OCI-LY3 (cell line): ENCODE measurements around the gene ZBTB38.

Source experiments
- EZH2phosphoT487 ChIP-seq: fragments of 200-600 bp; shearing (Covaris generic); IDR thresholded peaks from 2 replicates; pipeline ENCODE4 v1.6.1; 2018; ENCODE audit warnings: antibody characterized with exemption, mixed run types, low read depth
- TF ChIP-seq, protein P1 (sequence below): fragments of 200-600, 300-600 bp; sonication (generic); IDR thresholded peaks from 2 replicates; pipeline ENCODE4 v1.5.1; 2014; ENCODE audit warnings: antibody characterized with exemption, low read length, low read depth

DNA sequence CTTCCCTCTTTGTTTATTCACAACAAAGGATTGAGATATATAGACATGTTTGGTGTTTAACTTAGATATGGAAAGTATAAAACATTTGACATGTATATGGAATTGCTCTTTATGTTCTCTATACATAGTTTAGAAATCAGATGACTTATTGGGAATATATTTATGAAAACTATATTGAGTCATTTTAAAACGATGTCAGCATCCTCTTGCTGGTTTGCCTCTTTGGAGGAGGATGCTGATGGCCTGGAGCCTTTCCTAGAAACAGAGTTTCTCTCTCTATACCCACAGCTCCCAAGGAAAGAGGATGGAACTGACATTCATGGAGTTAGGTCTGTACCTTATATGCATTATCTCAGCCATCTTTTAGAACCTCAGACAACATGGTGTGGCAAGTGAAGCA lies 40.3 kb downstream of the ZBTB38 start:
- TF ChIP-seq, protein P1, sequence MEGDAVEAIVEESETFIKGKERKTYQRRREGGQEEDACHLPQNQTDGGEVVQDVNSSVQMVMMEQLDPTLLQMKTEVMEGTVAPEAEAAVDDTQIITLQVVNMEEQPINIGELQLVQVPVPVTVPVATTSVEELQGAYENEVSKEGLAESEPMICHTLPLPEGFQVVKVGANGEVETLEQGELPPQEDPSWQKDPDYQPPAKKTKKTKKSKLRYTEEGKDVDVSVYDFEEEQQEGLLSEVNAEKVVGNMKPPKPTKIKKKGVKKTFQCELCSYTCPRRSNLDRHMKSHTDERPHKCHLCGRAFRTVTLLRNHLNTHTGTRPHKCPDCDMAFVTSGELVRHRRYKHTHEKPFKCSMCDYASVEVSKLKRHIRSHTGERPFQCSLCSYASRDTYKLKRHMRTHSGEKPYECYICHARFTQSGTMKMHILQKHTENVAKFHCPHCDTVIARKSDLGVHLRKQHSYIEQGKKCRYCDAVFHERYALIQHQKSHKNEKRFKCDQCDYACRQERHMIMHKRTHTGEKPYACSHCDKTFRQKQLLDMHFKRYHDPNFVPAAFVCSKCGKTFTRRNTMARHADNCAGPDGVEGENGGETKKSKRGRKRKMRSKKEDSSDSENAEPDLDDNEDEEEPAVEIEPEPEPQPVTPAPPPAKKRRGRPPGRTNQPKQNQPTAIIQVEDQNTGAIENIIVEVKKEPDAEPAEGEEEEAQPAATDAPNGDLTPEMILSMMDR, result no peak
- no peak for TF ChIP-seq EZH2phosphoT487
